ENCODE data around the gene CCDC188.

The CCDC188 gene

DNA sequence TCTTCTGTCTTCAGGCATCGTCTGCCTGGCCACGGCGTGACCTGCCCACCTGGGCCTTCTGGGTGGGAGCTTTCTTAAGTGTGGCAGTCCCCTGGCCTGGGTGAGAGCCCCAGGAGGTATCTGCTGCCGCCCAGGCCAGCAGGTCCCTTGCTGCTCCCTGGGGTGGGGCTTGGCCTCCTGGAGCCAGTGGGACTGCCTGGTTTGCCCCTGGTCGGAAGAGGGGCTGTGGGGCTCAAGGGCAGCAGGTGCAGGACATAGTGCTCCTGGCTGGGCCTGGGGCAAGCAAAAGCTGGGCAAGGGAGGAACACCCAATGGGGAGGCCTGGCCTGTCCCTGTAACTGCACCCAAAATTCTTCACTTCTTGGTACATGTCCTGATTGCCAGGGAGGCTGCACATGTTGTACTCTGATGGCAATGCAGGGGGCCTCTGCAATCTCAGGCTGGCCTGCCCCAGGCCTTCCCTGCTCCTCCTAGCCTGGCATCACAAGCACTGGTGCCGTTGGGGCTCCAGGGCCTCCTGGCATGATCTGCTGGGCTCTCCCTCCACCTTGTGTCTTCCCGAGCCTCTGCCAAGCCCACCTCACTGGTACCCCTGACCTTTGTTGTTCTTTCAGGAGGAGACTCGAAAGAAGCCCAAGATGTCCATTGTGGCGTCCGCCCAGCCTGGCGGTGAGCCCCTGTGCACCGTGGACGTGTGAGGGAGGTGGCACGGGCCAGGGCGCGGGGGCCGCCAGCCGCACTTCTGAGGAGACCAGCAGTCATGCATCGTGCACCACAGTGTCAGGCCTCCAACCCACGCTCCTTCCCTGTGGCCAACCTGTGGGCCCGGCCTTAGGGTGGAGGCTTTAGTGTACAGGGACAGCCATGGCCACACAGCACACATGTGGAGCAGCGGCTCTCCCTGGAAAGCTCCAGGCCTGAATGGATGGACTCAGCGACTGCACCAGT is 41.2 kb downstream of the CCDC188 start:
- TF ChIP-seq, protein P1, sequence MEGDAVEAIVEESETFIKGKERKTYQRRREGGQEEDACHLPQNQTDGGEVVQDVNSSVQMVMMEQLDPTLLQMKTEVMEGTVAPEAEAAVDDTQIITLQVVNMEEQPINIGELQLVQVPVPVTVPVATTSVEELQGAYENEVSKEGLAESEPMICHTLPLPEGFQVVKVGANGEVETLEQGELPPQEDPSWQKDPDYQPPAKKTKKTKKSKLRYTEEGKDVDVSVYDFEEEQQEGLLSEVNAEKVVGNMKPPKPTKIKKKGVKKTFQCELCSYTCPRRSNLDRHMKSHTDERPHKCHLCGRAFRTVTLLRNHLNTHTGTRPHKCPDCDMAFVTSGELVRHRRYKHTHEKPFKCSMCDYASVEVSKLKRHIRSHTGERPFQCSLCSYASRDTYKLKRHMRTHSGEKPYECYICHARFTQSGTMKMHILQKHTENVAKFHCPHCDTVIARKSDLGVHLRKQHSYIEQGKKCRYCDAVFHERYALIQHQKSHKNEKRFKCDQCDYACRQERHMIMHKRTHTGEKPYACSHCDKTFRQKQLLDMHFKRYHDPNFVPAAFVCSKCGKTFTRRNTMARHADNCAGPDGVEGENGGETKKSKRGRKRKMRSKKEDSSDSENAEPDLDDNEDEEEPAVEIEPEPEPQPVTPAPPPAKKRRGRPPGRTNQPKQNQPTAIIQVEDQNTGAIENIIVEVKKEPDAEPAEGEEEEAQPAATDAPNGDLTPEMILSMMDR (IDR thresholded peaks at IDR 0.05; ENCODE audit: low read depth, low read length): no peak
- H3K4me3 ChIP-seq (replicated peaks in 1 of 2; ENCODE audit: low read depth in 2 of 2, low read length in 2 of 2): no peak overlapping the region
- no peak for DNase-seq (ENCODE audit: low read depth in 2 of 2)

GRCh38 chr22:20108757-20109230 is 42.1 kb downstream of the CCDC188 start:
- no peak for DNase-seq (ENCODE audit: low read depth in 2 of 2)

DNA sequence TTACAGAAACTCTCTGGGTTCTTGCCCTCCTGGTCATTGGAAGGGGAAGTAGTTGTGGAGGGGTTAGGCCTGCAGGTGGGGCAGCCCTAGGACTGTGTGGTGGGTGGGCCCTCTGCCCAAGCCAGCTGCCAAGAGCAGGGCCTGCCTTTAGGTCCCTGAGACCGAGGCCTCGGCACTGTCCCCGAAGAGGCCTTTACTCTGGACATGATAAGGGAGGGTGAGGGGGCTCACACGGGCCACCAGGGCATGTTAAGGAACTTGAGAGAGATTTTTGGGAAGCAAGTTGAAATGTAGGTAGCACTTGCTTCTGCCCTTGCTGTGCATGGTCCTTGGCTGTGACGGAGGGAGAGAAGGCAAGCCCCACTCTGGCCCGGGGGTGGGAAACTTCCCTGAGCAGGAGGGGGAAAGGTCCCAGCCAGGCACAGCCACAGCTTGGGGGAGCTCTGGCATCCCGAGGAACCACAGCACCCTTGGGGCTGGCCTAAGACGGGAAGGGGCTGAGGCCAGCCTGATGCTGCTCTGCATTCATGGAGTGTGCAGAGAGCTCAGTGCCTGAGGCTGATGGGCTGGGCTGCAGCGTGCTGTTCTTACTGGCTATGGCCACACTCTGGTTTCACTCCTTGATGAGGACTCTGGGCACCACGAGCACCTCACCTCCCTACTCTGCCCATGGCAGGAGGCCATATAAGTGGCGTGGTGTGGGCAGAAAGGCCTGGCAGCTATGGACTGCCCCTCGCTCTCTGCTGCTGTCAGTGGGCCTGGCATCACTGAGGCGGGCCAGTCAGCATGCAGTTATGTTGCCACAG is 42.7 kb downstream of the CCDC188 start:
- no peak for DNase-seq (ENCODE audit: low read depth in 2 of 2)
- TF ChIP-seq, protein P1 (IDR thresholded peaks at IDR 0.05; ENCODE audit: low read depth, low read length): no peak
- no peak overlapping the region for H3K4me3 ChIP-seq (replicated peaks in 1 of 2; ENCODE audit: low read depth in 2 of 2, low read length in 2 of 2)

More at GRCh38 chr22:20108757-20109230, 42.1 kb downstream of the CCDC188 start:
- TF ChIP-seq, protein P1 (IDR thresholded peaks at IDR 0.05; ENCODE audit: low read depth, low read length): no peak
- no peak overlapping the region for H3K4me3 ChIP-seq (replicated peaks in 1 of 2; ENCODE audit: low read depth in 2 of 2, low read length in 2 of 2)

DNA sequence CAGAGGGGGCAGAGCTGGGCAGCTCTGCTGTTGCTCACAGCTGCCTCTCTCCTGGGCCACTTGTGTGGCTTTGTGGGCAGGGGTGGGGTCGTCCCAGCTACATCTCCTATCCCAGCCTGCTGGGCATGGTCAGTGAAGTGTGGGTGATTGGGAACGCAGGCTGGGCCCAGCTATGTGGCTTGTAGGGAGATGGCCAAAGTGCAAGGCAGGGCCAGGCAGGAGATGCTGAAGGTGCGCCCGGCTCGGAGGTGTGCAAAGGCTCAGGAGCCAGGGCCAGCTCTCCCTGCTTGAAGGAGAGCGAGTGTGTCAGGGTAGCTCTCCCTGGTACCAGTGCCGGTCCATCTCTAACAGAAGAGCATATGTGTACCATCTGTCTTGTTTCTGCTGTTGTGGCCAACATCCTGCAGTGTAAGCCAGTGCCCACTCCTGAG is 43.4 kb downstream of the CCDC188 start:
- H3K4me3 ChIP-seq (replicated peaks in 1 of 2; ENCODE audit: low read depth in 2 of 2, low read length in 2 of 2): no peak overlapping the region
- DNase-seq (ENCODE audit: low read depth in 2 of 2): no peak
- TF ChIP-seq, protein P1 (IDR thresholded peaks at IDR 0.05; ENCODE audit: low read depth, low read length): no peak

DNA sequence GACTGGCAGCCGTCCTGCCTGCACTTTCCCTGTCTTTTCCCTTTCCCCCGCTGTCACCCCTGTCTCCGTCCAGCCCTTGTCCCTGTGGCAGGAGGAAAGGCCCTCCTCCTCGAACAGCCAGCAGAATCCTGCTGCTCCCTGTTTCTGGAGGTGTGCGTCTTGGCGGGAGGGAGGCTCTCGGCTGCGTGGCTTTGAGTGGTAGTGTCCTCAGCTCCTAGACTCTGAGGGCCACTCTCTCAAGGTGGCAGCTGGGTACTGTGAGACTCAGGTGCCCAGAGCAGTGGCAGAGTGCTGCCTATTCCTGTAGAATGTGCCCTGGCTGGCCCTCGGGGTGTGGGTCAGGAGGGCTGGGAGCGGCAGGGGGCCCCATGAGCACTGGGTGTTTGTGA is 44.0 kb downstream of the CCDC188 start:
- no peak overlapping the region for H3K4me3 ChIP-seq (replicated peaks in 1 of 2; ENCODE audit: low read depth in 2 of 2, low read length in 2 of 2)
- TF ChIP-seq, protein P1 (IDR thresholded peaks at IDR 0.05; ENCODE audit: low read depth, low read length): no peak
- no peak for DNase-seq (ENCODE audit: low read depth in 2 of 2)

- TF ChIP-seq, protein P1 (IDR thresholded peaks at IDR 0.05; ENCODE audit: low read depth, low read length): no peak
- H3K4me3 ChIP-seq (replicated peaks in 1 of 2; ENCODE audit: low read depth in 2 of 2, low read length in 2 of 2): no peak overlapping the region
- DNase-seq (ENCODE audit: low read depth in 2 of 2): no peak
These were observed 44.5 kb downstream of the CCDC188 start for GRCh38 chr22:20106205-20106848.

All from cardiac fibroblast (primary cell).